Stimulated activated CD4-positive, alpha-beta T cell treated with anti-CD3 and anti-CD28 coated beads, Interleukin-1b, Interleukin-23, amount 100 ng/mL, for 24 hours (primary cell): Measurements from ENCODE around the gene SMPDL3A.
A peak's percentile ranks its signal among the peaks of the same experiment; 100 is the strongest.

Experiments used
- DNase-seq, 4 experiments: peaks; one replicate each; pipeline ENCODE4 v3.0.0-alpha.2; 2020; ENCODE audit warnings: low read depth in 4 of 4, low spot score in 1 of 4

Gene SMPDL3A

DNA sequence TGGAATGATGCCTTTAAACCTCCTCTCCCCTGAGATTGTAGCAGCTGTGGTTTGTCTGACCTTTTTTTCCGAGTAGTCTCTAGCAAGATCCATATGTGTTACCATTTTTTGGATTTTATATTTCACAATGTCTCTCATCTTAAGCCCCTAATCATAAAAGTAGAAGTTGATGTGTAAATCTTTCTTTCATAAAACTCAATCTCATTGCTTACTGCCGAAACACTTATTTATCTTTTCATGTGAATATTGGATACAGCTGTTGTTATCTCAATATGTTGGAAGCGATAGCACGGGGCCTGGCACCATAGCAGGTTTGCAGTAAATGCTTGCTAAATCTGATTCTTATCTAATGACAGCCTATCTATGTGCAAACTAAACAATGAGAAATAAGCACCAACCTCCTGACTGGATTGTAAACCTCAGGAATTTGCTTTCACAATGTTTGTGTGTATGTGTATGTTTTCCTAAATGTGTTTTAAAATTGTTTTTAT is 14.2 kb downstream of the SMPDL3A start:
- DNase-seq, result no peak

DNA sequence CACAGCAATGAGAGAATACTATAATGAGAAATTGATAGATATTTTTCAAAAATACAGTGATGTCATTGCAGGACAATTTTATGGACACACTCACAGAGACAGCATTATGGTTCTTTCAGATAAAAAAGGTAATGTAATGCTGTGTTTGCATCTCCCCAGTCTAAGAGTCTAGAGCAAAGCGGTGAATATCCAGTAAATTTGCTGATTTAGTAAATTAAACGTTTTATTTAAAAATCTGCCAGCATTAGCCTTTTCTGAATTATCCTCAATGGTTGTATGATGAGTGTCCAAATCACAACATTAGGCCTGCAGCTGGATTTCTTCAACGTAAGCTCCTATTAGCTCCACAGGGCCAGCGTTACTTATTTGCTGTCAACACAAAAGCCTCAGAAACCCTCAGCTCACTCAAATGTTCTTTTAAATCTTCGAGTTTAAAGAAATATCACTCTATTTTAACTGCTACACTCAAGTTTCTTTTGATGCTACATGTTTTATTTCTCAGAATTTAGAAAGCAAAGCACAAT is 16.0 kb downstream of the SMPDL3A start:
- no peak for DNase-seq

DNA sequence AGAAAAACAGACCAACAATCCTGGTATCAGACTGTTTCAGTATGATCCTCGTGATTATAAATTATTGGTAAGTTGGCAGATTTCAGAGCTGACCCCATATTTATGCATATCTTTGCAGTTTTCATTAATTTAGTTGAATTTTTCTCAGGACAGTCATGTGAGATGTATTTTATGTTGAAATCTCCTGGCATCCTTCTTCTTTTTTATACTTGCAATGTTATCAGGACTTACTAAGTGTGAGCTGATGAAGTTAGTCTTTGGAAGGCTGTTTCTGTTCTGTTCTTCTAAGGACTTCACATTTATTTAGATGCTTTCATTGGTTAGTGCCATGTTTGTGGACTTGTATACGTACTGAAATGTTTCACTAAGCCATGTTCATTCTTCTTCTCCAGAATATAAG is 17.2 kb downstream of the SMPDL3A start:
- no peak for DNase-seq

DNA sequence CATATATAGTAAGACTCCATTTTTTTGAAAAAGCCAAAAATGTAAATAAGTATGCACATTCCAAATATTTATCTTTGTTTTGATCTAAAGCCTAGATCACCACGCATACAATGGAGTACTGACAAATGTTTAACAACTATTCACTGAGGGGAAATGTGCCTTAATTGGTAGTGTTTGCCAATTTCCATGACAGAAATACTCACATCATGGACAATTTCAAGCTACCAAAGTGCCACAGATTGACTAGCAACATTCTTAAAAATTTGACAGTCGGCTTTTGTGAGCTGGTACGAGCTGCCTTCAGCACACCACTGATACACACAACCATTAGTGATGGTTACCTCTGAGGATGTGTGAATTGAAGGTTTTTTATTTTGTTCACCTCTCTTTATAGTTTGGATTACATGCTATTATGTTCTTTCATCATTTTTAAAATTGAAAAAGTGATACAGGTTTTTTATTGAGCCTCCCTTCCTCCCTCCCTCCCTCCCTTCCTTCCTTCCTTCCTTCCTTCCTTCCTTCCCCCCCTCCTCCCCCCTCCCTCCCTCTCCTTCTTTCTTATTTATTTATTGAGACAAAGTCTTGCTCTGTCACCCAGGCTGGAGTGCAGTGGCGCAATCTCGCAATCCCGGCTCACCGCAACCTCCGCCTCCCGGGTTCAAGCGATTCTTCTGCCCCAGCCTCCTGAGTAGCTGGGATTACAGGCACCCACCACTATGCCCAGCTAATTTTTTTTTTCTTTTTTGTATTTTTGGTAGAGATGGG is 19.2 kb downstream of the SMPDL3A start:
- no peak for DNase-seq

DNA sequence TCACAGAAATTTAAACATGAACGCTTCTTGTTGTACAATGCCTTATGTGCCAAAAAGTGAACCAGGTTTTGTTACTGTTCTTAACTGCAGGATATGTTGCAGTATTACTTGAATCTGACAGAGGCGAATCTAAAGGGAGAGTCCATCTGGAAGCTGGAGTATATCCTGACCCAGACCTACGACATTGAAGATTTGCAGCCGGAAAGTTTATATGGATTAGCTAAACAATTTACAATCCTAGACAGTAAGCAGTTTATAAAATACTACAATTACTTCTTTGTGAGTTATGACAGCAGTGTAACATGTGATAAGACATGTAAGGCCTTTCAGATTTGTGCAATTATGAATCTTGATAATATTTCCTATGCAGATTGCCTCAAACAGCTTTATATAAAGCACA is 19.9 kb downstream of the SMPDL3A start:
- DNase-seq, result no peak

DNA sequence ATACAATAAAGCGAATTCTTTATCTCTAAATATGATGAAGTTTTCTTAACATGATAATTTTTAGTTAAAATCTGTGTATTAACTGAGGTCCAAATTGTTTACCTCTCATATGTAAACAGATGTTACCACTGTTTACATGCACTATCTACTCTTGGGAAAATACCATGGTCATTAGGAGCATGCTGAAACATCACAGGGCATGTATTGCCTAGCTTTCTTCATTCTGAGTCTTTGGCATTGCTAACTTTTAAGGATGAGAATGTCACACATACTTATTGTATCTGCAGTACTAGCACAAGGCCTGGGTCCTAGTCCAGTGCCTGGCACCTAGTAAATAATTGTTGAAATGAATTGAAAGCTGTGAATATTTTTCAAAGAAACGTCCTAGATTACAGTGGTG is 20.6 kb downstream of the SMPDL3A start:
- DNase-seq, result no peak

DNA sequence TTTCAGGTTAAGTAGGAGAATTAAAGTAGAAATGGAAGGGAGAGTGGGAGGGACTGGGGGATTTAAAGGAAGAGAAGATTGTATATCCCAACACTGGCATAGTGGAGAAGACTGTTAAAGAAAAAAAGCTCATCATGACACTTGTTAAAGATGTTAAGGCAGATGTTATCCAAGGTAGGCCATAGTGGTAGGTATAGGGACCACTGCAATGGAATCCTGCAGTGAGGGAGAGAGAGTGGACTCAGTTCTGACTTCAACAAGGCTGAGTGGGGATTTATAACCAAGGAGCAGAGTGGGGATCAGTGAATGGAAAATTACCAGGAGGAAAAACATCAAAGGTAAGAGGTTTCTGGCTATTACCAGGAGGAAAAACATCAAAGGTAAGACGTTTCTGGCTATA is 21.1 kb downstream of the SMPDL3A start:
- no peak for DNase-seq

DNA sequence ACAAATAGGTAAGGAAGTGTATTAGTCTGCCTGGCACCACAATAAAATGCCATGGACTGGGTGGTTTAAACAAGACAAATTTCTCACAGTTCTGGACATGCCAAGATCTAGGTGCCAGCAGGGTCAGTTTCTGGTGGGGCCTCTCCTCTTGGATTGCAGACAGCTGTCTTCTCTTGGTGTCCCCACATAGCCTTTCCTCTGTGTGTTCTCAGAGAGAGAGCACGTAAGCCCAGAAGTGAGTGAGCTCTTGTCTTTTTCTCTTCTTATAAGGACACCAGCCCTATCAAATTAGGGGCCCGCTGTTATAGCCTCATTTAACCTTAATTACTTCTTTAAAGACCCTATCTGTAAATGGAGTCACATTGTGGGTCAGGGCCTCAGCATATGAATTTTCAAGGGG is 28.3 kb downstream of the SMPDL3A start:
- no peak for DNase-seq

DNA sequence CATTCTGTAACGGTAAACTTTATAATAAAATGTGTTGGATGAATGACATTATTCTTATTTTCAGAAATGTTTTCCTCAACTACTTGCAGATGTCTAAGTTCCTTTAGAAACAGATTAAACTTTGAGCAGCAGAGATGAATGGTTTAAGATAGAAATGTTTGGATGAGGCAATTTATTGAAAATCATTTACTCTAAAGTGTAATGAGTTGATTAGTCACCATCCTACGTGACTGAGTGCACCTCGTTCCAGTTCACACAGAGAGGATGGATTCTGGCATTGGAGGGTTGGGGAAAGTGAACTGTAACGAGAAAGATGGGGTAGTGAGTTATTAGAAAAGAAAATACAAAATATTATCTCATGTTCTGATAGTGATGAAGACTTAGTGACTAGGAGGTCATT is 28.7 kb downstream of the SMPDL3A start:
- no peak for DNase-seq

DNA sequence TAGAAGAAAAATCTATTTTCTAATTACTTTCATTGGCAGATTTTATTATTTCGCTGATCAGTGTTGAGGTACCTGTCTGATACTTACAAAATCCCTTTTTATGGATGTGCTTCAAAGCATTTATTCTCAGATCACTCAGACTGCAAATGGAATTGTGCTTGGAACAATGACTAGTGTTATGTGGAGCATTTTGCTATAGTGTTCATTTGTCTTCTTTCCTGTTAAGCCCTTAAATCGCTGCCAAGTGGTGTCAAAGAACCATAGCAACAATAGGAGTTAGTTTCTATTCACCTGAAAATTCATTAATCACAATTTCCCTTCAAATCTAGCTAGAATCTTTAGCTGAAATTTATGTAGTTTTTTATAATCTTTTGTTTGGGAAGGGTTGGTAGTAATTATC is 29.8 kb downstream of the SMPDL3A start:
- DNase-seq, result no peak

DNA sequence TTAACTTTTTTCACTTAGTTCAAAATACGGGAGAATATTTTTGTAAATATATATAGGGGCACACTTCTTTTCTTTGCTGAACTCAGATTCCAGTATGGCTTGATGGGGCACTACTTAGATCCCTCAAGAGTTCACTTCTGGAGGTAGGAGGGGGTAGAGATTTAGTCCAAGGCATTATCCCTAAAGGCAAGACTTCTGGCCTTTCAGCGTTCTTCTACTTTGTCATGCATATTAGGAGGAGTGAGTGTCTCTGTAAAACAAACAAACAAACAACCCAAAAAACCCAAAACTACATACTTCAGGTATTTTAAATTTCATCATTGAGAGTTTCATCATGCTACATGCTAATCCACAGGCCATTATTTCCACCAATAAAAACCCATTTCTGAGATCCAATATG is 32.0 kb downstream of the SMPDL3A start:
- DNase-seq, result no peak

DNA sequence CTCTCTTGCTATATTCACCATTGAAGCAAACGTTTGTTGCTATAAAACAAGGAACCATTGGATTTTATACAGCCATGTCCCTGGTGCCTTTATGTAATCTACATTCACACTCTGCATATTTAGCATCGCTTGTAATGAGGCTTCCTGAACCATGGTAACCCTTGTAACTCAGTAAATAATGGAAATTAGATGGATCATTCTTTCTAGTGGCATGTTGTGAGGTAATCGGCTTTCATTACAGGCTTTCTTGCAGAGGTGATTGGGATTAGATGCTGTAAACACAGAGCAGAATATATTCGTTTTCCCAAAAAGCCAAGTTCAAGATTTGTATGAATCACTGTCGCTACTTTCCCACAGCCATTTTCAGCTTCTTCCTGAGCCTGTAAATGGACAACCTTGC is 36.1 kb downstream of the SMPDL3A start:
- DNase-seq, result no peak

DNA sequence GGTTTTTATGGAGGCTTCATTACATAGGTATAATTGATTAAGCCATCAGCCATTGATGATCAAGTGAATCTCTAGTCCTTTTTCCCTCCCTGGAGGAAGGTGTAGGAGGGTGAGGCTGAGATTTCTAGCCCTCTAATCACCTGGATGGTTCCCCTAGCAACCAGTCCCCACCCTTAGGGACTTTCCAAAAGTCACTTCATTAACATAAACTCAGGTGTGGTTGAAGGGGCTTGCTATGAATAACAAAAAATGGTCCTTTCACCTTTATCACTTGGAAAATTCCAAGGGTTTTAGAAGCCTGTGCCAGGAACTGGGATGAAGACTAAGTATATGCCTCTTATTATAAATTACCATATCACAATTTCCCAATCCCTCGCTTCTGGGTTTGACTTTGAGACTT is 40.4 kb downstream of the SMPDL3A start:
- DNase-seq, result no peak

DNA sequence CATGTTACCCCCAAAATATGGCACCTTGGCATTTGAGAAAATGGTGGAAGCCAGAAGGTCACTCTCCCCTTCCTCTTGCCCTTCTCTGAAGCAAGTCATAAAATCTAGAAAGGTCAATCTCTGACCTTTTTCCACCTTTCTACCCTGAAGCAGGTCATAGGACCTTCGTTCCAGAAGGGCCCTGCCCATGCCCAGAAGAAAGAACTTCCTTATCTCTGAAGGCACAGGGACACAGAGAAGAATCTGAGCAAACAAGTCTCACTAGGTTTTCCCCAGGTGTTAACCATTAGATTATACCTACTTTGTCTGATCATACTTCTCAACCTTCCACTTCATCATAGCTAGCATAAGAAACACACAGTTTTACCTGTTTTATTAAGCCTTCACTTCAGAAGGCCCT is 42.5 kb downstream of the SMPDL3A start:
- DNase-seq, result no peak

DNA sequence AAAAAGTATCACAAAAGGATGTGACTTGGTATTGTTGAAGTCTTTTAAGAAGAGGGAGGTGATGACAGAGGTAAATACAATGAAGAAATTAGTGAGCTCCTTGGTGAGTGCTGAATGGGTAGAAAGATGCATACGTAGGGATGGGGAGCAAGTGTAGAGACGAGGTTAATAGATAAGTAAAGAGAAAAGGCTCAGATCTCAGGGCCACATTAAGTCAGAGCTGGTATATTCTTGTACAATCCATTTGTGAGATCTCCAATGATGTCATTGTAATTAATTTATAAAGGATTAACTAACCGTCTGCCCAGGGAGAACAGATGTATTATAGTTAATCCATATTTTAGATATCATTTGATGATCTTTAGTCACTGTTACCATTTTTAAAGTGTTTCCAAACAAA is 43.4 kb downstream of the SMPDL3A start:
- no peak for DNase-seq

DNA sequence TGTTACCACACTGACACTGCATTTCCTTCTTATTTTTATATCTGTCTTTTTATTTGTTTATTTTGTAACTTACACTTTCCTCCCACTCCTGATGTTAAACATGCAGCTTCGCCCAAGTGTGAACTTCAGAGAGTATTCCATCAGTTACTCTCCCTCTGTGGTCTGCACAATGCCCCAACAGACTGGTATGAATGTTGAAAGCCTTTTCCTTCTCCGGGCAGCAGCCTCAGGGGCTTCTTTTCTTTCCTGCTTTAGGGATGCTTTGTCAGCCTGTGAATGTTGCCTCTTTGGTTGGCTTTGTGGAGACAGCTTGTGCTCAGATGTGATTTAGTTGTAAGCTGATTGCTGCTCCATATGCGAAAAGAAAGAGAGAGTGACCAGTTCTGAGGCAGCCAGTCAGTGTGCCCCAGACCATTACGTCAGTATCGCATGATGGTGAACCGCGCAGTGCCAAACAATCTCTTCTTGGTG is 44.0 kb downstream of the SMPDL3A start:
- no peak for DNase-seq

DNA sequence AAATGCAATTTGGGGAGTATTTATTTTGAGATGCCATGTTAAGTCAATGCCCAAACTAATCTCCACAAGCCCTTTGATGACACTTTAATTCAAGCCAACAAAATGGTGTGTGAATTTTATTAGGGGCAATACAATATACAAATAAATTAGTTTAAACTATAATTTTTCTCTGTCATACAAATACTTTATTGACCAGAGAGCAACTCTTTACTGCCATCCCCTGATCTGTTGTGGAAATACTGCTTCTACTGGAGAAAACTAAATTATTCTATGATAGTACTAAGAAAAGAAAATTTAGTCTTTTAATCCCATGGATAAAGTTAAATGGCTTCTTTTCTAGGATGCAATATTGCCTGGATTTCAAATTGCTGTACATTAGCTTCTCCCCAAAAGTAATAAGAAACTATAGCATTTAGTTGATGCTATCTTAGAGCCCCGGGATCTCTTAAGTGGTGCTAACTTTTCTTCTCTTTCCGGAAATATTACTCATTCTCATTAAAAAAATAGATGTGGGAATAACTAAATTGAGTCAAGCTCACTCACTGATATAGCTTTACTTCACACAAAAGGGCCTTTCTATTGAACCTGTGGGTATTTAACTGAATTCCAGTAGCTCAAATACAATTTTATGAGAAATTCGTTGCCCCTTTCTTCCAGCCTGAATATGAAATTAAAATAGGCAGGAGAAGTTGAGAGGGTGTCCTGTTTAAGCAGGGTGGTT is 49.2 kb downstream of the SMPDL3A start:
- no peak for DNase-seq

DNA sequence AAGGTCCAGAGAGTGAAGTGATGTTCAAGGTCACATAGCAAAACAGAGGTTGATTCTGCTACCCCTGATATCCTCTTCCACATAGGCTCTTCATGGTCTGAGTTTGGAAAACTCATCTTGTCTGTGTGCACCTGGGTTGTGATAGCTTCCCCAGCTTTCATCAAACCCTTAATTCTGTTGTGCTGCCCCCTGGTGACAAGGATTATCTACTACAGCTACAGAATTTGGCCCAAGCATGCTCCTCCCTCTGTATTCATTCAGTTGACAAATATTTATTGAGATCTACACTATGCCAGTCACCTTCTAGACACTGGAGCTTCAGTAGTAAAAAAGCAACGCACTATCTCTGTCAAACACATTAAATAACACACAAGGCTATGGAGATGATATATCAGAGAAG is 50.4 kb downstream of the SMPDL3A start:
- DNase-seq, result peak; percentile 5 to 29 (median 18)

DNA sequence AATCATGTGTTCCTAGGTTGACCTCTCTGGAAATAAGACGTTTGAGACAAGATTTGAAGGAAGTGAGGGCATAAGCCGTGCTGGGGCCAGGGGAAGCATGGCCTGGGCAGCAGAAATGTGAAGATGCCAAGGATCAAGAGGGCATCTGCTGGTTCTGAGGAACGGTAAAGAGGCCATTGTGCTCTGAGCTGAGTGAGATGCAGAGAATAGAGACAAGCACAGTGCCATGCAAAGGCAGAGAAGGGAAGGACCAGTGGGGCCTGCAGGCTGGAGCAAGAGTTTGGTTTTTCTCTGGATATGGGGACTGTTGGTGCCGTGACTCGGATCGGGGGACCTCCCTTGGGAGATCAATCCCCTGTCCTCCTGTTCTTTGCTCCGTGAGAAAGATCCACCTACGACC is 50.8 kb downstream of the SMPDL3A start:
- DNase-seq, result no peak

DNA sequence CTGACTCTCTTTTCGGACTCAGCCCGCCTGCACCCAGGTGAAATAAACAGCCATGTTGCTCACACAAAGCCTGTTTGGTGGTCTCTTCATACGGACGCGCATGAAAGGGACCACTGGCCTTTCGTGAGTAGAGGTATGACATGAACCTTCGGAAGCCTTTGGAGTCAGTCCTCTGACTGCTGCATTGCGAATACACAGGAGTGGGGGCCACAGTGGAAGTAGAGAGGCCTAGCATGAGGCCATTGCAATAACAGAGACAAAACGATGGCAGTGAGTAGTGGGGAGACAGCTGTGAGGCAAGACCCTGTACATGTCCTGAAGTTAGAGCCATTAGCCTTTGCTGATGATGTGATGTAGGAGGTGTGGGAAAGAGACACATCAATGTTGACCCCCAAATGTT is 56.4 kb downstream of the SMPDL3A start:
- no peak for DNase-seq

DNA sequence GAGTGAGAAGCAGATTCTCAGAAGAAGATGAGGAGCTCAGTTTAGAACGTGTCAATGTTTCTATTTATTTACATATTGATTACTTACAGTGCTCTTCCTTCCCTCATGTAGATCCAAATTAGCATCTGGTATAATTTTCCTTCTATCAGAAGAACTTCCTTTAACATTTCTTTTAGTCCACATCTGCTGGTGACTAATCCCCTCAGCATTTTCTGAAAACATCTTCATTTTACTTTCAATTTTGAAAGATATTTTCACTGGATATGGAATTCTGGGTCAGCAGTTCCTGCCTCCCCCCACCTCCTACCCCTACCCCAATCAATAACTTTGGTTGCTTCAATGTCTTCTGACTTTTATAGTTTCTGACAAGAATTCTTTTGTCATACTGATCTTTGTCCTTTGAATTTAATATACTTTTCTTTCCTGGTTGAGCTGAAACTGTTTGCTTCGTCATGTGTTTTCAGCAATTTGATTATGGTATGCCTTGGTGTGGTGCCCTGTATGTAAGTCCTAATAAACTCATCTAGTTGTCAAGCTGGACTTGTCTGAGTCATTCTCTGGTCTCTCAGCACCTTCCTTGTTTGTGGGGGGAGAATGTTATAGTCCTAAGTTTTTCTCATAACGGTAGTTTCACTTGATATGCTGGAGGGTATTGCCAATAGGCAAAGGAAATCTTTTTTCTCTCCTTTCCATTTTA is 57.0 kb downstream of the SMPDL3A start:
- no peak for DNase-seq
